NCI-H345 treated with DMSO at 0.1 percent for 48 hours (cell line): ENCODE data around the gene SAMD9L.

Experiments
- DNase-seq: peaks from one replicate; lab custom pipeline; 2025; ENCODE audit not compliant: unreplicated experiment; lab: John Stamatoyannopoulos, UW

Gene SAMD9L

GRCh38 chr7:93148144-93148543, at the start of gene SAMD9L:
Gene SAMD9L (minus strand): TSS chr7:93148385. CDS start chr7:93135971, 12,414 bp downstream.
- no peak for DNase-seq

GRCh38 chr7:93196336-93196735, 48.2 kb upstream of the SAMD9L start:
- DNase-seq = no peak

GRCh38 chr7:93194386-93194785, 46.2 kb upstream of the SAMD9L start:
- DNase-seq = no peak

GRCh38 chr7:93188870-93189634, 40.9 kb upstream of the SAMD9L start:
- DNase-seq = no peak

GRCh38 chr7:93185303-93186027, 37.3 kb upstream of the SAMD9L start:
- no peak for DNase-seq

- DNase-seq = no peak
Observed at GRCh38 chr7:93179173-93179572, 31.0 kb upstream of the SAMD9L start.

- no peak for DNase-seq
Observed at GRCh38 chr7:93178213-93178612, 30.0 kb upstream of the SAMD9L start.

GRCh38 chr7:93176992-93177580, 28.9 kb upstream of the SAMD9L start:
- no peak for DNase-seq

GRCh38 chr7:93175219-93175618, 27.0 kb upstream of the SAMD9L start:
- no peak for DNase-seq

- DNase-seq = no peak
Observed at GRCh38 chr7:93172683-93173082, 24.5 kb upstream of the SAMD9L start.

- no peak for DNase-seq
Observed at GRCh38 chr7:93171606-93172226, 23.5 kb upstream of the SAMD9L start.

GRCh38 chr7:93165447-93165846, 17.3 kb upstream of the SAMD9L start:
- no peak for DNase-seq

- no peak for DNase-seq
Observed at GRCh38 chr7:93164766-93165165, 16.6 kb upstream of the SAMD9L start.

- no peak for DNase-seq
Observed at GRCh38 chr7:93161181-93161762, 13.1 kb upstream of the SAMD9L start.

- no peak for DNase-seq
Observed at GRCh38 chr7:93160410-93160809, 12.2 kb upstream of the SAMD9L start.

GRCh38 chr7:93159490-93159889, 11.3 kb upstream of the SAMD9L start:
- no peak for DNase-seq

- no peak for DNase-seq
Observed at GRCh38 chr7:93156884-93157283, 8.7 kb upstream of the SAMD9L start.

- DNase-seq = no peak
Observed at GRCh38 chr7:93150200-93150835, 2.1 kb upstream of the SAMD9L start.

GRCh38 chr7:93148727-93149126, 542 bp upstream of the SAMD9L start:
- DNase-seq = no peak

- DNase-seq = no peak
Observed at GRCh38 chr7:93147363-93147762, 822 bp downstream of the SAMD9L start.
